ENCODE results near the gene SLC2A8. TPM values are rescaled to one million over a fixed set of nuclear protein-coding genes. Genes with fewer than 3 reads are reported as not detected.

Gene SLC2A8
- total RNA-seq, 1 experiment from 2014 or later, result 37.4 TPM

- TF ChIP-seq, protein P1, sequence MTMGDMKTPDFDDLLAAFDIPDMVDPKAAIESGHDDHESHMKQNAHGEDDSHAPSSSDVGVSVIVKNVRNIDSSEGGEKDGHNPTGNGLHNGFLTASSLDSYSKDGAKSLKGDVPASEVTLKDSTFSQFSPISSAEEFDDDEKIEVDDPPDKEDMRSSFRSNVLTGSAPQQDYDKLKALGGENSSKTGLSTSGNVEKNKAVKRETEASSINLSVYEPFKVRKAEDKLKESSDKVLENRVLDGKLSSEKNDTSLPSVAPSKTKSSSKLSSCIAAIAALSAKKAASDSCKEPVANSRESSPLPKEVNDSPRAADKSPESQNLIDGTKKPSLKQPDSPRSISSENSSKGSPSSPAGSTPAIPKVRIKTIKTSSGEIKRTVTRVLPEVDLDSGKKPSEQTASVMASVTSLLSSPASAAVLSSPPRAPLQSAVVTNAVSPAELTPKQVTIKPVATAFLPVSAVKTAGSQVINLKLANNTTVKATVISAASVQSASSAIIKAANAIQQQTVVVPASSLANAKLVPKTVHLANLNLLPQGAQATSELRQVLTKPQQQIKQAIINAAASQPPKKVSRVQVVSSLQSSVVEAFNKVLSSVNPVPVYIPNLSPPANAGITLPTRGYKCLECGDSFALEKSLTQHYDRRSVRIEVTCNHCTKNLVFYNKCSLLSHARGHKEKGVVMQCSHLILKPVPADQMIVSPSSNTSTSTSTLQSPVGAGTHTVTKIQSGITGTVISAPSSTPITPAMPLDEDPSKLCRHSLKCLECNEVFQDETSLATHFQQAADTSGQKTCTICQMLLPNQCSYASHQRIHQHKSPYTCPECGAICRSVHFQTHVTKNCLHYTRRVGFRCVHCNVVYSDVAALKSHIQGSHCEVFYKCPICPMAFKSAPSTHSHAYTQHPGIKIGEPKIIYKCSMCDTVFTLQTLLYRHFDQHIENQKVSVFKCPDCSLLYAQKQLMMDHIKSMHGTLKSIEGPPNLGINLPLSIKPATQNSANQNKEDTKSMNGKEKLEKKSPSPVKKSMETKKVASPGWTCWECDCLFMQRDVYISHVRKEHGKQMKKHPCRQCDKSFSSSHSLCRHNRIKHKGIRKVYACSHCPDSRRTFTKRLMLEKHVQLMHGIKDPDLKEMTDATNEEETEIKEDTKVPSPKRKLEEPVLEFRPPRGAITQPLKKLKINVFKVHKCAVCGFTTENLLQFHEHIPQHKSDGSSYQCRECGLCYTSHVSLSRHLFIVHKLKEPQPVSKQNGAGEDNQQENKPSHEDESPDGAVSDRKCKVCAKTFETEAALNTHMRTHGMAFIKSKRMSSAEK (CRISPR knock-in tag; IDR thresholded peaks at IDR 0.05; ENCODE audit: borderline replicate concordance), result no peak
- TF ChIP-seq HMGXB4 (CRISPR knock-in tag; IDR thresholded peaks at IDR 0.05) (no peak), ZNF317 (CRISPR knock-in tag; IDR thresholded peaks at IDR 0.05; ENCODE audit: borderline replicate concordance, low read depth) (no peak), ARID4B (CRISPR knock-in tag; IDR thresholded peaks at IDR 0.05; ENCODE audit: borderline replicate concordance) (no peak), ZNF219 (CRISPR knock-in tag; IDR thresholded peaks at IDR 0.05; ENCODE audit: borderline replicate concordance) (no peak), HMGA2 (CRISPR knock-in tag; IDR thresholded peaks at IDR 0.05) (no peak), SP1 (CRISPR knock-in tag; conservative IDR thresholded peaks at IDR 0.05) (no peak), NR2C2 (CRISPR knock-in tag; IDR thresholded peaks at IDR 0.05) (no peak), ESRRA (CRISPR knock-in tag; IDR thresholded peaks at IDR 0.05; ENCODE audit: borderline replicate concordance) (no peak), CBFB (CRISPR knock-in tag; IDR thresholded peaks at IDR 0.05; ENCODE audit: low read depth) (no peak), ZNF416 (CRISPR knock-in tag; IDR thresholded peaks at IDR 0.05) (no peak), ZNF121 (CRISPR knock-in tag; IDR thresholded peaks at IDR 0.05) (no peak), NFYB (CRISPR knock-in tag; conservative IDR thresholded peaks at IDR 0.05; ENCODE audit: low read depth) (no peak), NR3C1 (CRISPR knock-in tag; conservative IDR thresholded peaks at IDR 0.05; ENCODE audit: low read depth) (no peak), SOX15 (CRISPR knock-in tag; IDR thresholded peaks at IDR 0.05) (no peak)
These were observed 31.5 kb upstream of the SLC2A8 start (continued) for GRCh38 chr9:127365461-127365860.

DNA sequence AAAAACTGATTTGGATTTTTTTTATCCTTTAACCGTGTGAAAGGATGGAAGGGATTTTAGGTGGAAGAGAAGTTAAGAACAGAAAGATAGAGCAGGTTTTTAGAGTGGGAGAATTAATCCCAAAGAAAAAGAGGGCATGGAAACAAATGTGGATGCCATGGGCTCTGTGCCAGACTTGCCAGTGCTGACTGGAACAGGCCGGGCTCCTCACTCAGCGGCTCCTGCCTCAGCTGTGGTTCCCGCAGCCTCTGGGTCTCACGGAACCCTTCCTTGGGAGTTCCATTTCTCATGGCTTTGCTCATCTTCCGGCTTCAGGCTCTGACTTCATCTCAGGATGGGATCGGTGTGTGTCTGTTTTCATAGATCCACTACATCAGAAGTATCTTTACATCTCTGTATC lies 30.4 kb upstream of the SLC2A8 start:
- ChIA-PET CTCF (no interaction called here), POLR2A (no interaction called here)
- H3K36me3 Mint-ChIP-seq, result no peaks in the 10 kb centered on the region
- ATAC-seq (no peak), DNase-seq (ENCODE audit: low spot score) (no peak)
- H3K4me1 Mint-ChIP-seq, result peaks cover 14% of the 10 kb centered on the region
- no peaks in the 10 kb centered on the region for H3K9me3 Mint-ChIP-seq
- H3K4me3 Mint-ChIP-seq, result no peak overlapping the region
- H3K27ac Mint-ChIP-seq, result 0 out of 2 replicates have a peak overlapping the region, but pooled peaks have one; percentile 22
- H3K27me3 Mint-ChIP-seq (ENCODE audit: low read depth), result no peaks in the 10 kb centered on the region
- TF ChIP-seq ZNF671 (CRISPR knock-in tag; IDR thresholded peaks at IDR 0.05) (no peak), NR2C2 (CRISPR knock-in tag; IDR thresholded peaks at IDR 0.05) (no peak), PRRX2 (CRISPR knock-in tag; IDR thresholded peaks at IDR 0.05) (no peak), ZNF281 (CRISPR knock-in tag; IDR thresholded peaks at IDR 0.05) (no peak), E2F4 (CRISPR knock-in tag; IDR thresholded peaks at IDR 0.05; ENCODE audit: borderline replicate concordance, low read depth) (no peak), EMX1 (CRISPR knock-in tag; IDR thresholded peaks at IDR 0.05) (no peak)
- TF ChIP-seq, protein P2, sequence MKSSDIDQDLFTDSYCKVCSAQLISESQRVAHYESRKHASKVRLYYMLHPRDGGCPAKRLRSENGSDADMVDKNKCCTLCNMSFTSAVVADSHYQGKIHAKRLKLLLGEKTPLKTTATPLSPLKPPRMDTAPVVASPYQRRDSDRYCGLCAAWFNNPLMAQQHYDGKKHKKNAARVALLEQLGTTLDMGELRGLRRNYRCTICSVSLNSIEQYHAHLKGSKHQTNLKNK (CRISPR knock-in tag; IDR thresholded peaks at IDR 0.05), result no peak
- TF ChIP-seq, protein P3, sequence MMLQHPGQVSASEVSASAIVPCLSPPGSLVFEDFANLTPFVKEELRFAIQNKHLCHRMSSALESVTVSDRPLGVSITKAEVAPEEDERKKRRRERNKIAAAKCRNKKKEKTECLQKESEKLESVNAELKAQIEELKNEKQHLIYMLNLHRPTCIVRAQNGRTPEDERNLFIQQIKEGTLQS (CRISPR knock-in tag; conservative IDR thresholded peaks at IDR 0.05), result no peak

All from WTC11 (cell line).